Prostate gland (tissue), 2 donors: Measurements from ENCODE around the gene AZI2. TPM values are rescaled to one million over a fixed set of nuclear protein-coding genes. Genes with fewer than 3 reads are reported as not detected.

ENCODE experiments used
- DNase-seq: peaks from one replicate; pipeline ENCODE4 v3.0.0-alpha.2; 2019; ENCODE audit warnings: low spot score
- H3K27ac ChIP-seq, 2 donors: fragments of 200-600 bp; sonication (generic); 2 replicates each; pipeline ENCODE4 v1.5.1; 2017 to 2019
- H3K27me3 ChIP-seq: fragments of 200-600 bp; sonication (generic); replicated peaks from 2 replicates; pipeline ENCODE4 v1.5.1; 2019; ENCODE audit not compliant: insufficient read depth
- H3K36me3 ChIP-seq, 2 donors: fragments of 200-600 bp; sonication (generic); 1 replicate in 1 of 2; 2 replicates in 1 of 2; pipeline versions ENCODE4 v1.5.1 to v1.8.1; 2017 to 2019
- H3K4me1 ChIP-seq: fragments of 200-600 bp; sonication (generic); replicated peaks from 2 replicates; pipeline ENCODE4 v1.5.1; 2019
- H3K4me3 ChIP-seq, 2 donors: fragments of 200-600 bp; sonication (generic); 2 replicates each; pipeline ENCODE4 v1.5.1; 2017 to 2019
- H3K9me3 ChIP-seq: fragments of 200-600 bp; sonication (generic); 2 replicates; pipeline ENCODE4 v1.5.1; 2017
- POLR2A ChIP-seq: fragments of 450-650 bp; IDR thresholded peaks from one replicate; pipeline ENCODE4 v1.6.1; 2016; ENCODE audit warnings: antibody characterized with exemption, mild to moderate bottlenecking
- POLR2AphosphoS5 ChIP-seq: sonication (generic); formaldehyde crosslinking; IDR thresholded peaks from one replicate; pipeline ENCODE4 v1.6.1; 2017; ENCODE audit warnings: antibody characterized with exemption
- WGBS: methylation state at CpG from one replicate; pipeline ENCODE4 v1.1.5; 2018; 5-methylcytosine and 5-hydroxymethylcytosine counted together
- intact Hi-C: fragments of 100-400 bp; cut with DNase I; formaldehyde crosslinking; loops from one replicate; pipeline ENCODE4 v1.14.2; 2022
- total RNA-seq, 2 donors: library from RNA; depleted of rRNA; stranded (reverse); fragments of >200 nt; gene quantifications; one replicate each; pipeline ENCODE4 v1.1.0, GENCODE V29; 2016
- TF ChIP-seq, protein P1 (sequence below), 4 experiments: fragments of 200-600 bp in 2 of 4; fragments of 450-650 bp in 2 of 4; sonication (generic) in 2 of 4; IDR thresholded peaks; 1 replicate in 3 of 4; 2 replicates in 1 of 4; pipeline ENCODE4 v1.5.1; 2016 to 2019; ENCODE audit warnings: antibody characterized with exemption in 4 of 4, mild to moderate bottlenecking in 2 of 4, moderate library complexity in 2 of 4

AZI2 gene
- total RNA-seq, 2 donors from 2014 or later, result 45.4 to 55.2 TPM

DNA sequence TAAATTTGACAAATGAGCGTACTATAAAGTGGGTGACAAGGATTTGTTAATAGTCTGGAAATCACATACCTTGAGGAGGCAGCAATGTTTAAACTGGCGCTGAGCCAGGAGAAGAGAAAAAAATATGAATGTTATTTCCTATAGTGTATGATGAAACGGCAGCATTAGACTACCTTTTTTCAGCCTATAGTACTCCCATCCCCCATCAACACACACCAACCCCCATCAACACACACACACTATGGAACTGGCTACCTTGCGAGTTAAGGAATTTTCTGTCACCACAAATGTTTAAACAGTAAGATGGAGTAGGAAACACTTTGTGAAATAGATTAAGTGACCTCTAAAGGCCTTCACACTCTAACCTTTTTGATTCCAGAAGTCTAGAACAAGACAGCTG is 46.9 kb downstream of the AZI2 start:
- DNase-seq, result no peak
- H3K4me1 ChIP-seq, result no peaks in the 10 kb centered on the region
- no peaks in the 10 kb centered on the region for H3K27me3 ChIP-seq
- no peaks in the 10 kb centered on the region for H3K9me3 ChIP-seq
- H3K4me3 ChIP-seq, result no peak overlapping the region
- no peaks in the 10 kb centered on the region for H3K36me3 ChIP-seq
- H3K27ac ChIP-seq, result no peak overlapping the region
- 78% methylated on average over 4 of the region's 4 CpGs for WGBS
- no peak for TF ChIP-seq POLR2A
- no peak for TF ChIP-seq POLR2AphosphoS5
- TF ChIP-seq, protein P1, sequence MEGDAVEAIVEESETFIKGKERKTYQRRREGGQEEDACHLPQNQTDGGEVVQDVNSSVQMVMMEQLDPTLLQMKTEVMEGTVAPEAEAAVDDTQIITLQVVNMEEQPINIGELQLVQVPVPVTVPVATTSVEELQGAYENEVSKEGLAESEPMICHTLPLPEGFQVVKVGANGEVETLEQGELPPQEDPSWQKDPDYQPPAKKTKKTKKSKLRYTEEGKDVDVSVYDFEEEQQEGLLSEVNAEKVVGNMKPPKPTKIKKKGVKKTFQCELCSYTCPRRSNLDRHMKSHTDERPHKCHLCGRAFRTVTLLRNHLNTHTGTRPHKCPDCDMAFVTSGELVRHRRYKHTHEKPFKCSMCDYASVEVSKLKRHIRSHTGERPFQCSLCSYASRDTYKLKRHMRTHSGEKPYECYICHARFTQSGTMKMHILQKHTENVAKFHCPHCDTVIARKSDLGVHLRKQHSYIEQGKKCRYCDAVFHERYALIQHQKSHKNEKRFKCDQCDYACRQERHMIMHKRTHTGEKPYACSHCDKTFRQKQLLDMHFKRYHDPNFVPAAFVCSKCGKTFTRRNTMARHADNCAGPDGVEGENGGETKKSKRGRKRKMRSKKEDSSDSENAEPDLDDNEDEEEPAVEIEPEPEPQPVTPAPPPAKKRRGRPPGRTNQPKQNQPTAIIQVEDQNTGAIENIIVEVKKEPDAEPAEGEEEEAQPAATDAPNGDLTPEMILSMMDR (IDR thresholded peaks at IDR 0.05), result no peak
- intact Hi-C loops, result no loop called here

DNA sequence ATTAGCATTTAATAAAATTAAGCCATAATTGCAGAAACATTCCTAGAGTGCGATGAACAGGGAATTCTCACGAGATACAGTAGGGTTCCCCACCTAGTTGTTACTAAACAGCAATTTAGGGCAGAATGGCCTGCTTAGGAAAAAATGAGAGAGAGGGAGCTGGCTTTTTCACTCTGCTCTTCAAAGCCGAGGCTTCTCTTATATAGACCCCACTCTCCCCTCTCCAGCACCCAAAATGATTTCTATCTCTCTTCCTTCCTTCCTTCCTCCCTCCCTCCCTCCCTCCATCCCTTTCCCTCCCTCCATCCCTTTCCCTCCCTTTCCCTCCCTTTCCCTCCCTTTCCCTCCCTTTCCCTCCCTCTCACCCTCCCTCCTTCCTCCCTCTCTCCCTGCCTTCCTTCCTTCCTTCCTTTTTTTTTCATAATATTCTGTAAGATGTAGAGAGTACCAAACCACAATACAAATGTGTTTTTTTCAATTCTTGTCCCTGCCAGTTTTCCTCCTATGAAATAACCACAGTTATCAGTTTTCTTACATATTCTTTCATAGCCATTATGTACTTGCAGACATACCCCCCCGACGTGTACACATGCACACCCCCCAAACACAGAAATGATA is 48.2 kb downstream of the AZI2 start:
- WGBS, result 91% methylated on average over 5 of the region's 5 CpGs
- intact Hi-C loops, result no loop called here
- H3K36me3 ChIP-seq, result no peaks in the 10 kb centered on the region
- no peaks in the 10 kb centered on the region for H3K27me3 ChIP-seq
- TF ChIP-seq POLR2A, result no peak
- no peak for TF ChIP-seq POLR2AphosphoS5
- TF ChIP-seq, protein P1 (IDR thresholded peaks at IDR 0.05), result no peak
- H3K27ac ChIP-seq, result no peak overlapping the region
- H3K4me1 ChIP-seq, result no peaks in the 10 kb centered on the region
- no peaks in the 10 kb centered on the region for H3K9me3 ChIP-seq
- H3K4me3 ChIP-seq, result no peak overlapping the region
- no peak for DNase-seq

DNA sequence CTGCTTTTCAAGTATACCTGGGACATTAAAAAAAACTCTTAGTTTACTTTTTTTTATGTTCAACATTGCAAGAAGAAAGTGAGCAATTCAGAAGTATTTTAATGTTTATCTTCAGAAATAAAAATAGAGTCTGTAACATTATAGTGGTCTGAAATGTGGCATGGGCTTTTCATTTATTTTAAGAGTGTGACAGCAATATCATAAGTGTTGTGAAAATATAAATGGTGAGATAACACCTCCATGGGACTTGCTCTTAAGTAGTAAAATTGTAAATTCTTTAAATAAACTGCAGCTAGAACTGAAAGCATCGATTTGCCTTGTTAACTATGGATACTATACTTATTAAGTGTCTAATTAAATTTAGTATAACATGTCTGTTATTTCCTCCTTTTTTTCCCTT is 48.9 kb downstream of the AZI2 start:
- H3K27ac ChIP-seq, result no peak overlapping the region
- H3K4me3 ChIP-seq, result no peak overlapping the region
- DNase-seq, result no peak
- intact Hi-C loops, result no loop called here
- no peaks in the 10 kb centered on the region for H3K9me3 ChIP-seq
- no peaks in the 10 kb centered on the region for H3K4me1 ChIP-seq
- 70% methylated on average over 1 of the region's 1 CpG for WGBS
- TF ChIP-seq POLR2AphosphoS5 (no peak), POLR2A (no peak)
- TF ChIP-seq, protein P1 (IDR thresholded peaks at IDR 0.05), result no peak
- H3K27me3 ChIP-seq, result no peaks in the 10 kb centered on the region
- H3K36me3 ChIP-seq, result no peaks in the 10 kb centered on the region

DNA sequence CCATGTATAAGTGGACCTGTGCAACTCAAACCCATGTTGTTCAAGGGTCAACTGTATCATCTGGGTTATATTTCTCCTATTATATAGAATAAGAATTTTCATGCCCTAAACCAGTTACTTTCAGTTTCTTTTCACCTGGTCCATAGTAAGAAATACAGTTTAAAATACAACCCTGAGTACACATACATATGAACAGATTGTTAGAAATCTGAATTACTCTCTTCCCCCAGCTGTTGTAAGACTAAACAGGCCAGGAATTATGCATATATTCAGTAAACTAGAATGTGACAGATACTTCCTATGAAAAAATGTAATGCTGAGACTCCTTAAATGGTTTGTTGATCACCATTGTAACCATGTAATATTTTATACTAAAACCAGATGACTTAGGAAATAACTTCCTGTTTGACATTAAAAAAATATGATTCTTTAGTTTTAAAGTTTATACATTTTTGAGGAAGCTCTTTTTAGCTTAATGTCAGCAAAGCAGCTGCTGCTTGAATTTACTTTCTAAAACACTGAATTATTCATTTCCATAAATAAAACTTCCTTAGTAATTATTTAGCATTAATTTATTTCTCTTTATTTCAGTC is 52.6 kb downstream of the AZI2 start:
- Histone ChIP-seq H3K36me3 (no peaks in the 10 kb centered on the region), H3K4me1 (no peaks in the 10 kb centered on the region), H3K4me3 (no peak overlapping the region), H3K27ac (no peak overlapping the region), H3K9me3 (no peaks in the 10 kb centered on the region), H3K27me3 (no peaks in the 10 kb centered on the region)
- intact Hi-C loops, result no loop called here
- TF ChIP-seq POLR2AphosphoS5 (no peak), POLR2A (no peak)
- TF ChIP-seq, protein P1 (IDR thresholded peaks at IDR 0.05), result no peak
- DNase-seq, result no peak
